ENCODE measurements around the gene TMEM30B.
A peak's percentile ranks its signal among the peaks of the same experiment; 100 is the strongest.
"Not testable (repeated sequence)": the region's sequence is repeated elsewhere in the genome, so short reads cannot be mapped to it uniquely, and the experiment has no call there.

The TMEM30B gene

DNA sequence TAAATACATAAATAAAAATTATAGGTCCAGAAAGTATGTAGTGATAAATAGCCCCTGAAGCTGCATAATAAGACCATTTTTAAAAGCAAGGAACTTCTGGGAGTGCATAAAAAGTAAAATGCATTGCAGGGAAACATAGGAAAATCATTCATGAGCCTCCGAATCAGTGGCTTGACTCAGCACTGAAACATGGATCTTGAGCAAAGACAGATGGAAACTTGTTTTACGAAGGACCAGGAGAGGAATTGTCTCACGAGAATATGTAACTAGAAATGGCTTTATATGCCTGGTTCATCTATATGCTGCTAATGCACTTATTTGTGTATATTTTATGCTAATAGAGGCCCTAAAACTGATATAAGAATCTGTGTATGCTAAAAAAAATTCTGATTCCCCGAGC lies 14.7 kb downstream of the TMEM30B start:
- no peak for DNase-seq (ENCODE audit: low read depth)

DNA sequence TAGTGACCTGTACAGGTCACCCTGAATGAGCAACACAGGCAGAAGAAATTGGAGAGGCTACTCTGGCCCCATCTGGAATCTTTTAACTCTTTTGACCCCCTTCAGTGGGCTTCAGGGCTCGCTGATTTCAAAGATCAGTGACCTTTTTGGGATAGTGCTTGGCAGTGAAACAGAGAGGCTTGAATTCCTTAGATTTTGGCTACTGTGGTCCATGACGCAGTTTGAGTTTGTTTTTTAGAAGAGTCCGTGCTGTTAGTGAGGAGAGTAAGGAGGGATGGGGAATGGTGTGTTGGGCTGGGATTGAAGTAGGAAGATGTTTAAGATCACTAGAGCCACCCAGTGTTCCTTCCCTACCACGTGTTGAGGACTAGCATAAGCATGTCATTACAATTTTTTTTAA lies 16.5 kb downstream of the TMEM30B start:
- no peak for DNase-seq (ENCODE audit: low read depth)

DNA sequence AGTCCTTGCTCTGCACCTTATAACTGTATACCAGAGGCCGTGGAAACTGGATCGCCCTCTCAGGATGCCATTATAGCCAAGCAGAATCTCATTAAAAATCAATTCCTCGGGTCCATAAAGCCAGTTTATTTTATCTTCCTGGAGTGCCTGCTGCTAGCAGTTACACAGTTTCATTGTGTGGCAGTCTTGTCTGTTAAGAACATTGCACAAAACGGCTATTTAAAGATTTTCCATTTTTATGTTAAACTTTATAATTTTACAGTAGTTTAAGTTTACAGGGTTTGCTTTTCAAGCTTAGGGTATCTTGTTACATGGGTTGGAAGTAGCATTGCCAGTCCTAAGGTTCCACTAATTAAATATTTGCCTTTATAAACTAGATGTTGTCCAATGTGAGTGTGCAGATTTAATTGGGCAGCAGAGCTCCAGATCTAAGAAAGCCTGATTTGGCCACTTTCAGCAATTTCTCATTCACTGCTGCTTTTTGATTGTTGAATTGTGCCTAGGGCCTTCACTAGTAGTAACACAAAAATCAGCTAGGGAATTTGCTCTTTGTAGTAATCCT lies 17.0 kb downstream of the TMEM30B start:
- no peak for DNase-seq (ENCODE audit: low read depth)

DNA sequence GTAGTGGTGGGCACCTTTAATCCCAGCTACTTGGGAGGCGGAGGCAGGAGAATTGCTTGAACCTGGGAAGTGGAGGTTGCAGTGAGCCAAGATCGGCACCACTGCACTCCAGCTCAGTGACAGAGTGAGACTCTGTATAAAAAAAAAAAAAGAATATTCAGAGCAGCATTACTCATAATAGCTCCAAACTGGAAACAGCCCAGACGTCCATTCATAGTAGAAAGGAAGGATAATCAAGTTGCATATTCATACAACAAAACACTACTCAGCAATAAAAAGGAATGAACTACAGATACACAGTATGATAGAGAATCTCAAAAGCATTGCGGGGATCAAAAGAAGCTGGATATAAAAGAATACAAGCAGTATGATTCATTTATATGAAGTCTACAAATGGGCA lies 19.1 kb downstream of the TMEM30B start:
- no peak for DNase-seq (ENCODE audit: low read depth)

DNA sequence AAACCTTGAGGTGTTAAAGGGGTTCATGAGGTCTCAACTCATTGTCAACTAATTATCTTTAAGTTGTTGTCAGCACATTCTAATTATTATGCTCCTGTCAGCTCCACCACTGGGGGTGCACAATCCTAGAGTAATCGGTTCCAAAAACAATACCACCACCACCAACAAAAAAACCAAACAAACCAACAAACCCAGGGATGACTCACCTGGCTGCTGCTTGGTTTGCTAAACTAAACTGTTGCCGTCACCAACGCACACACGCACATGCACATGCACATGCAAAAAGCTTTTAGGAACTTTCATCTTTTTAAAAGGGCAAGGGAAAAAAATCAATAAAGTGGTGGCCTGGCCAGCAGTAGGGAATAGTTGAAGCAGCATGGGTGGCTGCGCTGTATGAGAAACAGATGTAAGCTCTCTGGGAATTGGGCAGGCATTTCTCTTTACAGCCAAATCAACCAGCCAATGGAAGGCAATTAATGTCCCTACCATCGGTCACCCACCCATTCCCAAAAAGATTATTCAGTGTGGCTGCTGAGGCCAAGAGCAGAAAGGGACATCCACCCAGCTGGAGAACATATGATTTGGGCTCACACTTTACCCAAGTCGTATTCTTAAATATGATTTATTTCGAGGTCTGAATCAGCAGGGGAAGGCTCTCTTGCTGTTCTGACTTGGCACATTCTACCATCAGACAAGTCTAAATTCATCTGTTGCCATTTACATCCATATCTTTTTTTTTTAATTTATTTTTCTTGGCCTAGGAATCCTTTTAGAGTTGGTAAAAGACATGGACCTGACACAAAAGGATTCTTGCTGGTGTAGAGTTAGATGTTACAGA lies 20.0 kb downstream of the TMEM30B start:
- DNase-seq (ENCODE audit: low read depth): no peak

DNA sequence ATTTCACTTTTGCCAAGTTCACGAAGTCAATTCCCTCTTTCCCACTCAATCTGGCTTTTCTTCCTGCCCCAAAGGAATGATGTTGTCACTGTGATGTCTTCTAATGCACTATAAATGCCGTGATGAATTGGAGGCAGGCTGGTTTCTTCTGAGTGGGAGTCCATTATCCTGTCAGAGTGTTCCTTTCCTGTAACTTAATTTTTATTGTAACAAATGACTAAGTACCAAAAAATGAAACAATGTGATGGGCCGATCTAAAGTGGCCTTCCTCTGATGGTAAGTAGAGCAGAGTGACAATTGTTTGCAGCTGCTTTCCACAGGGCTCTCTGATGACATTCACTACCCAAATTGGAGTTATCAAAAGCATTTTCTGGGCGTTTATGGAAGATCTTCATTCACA lies 22.2 kb downstream of the TMEM30B start:
- DNase-seq (ENCODE audit: low read depth): no peak

DNA sequence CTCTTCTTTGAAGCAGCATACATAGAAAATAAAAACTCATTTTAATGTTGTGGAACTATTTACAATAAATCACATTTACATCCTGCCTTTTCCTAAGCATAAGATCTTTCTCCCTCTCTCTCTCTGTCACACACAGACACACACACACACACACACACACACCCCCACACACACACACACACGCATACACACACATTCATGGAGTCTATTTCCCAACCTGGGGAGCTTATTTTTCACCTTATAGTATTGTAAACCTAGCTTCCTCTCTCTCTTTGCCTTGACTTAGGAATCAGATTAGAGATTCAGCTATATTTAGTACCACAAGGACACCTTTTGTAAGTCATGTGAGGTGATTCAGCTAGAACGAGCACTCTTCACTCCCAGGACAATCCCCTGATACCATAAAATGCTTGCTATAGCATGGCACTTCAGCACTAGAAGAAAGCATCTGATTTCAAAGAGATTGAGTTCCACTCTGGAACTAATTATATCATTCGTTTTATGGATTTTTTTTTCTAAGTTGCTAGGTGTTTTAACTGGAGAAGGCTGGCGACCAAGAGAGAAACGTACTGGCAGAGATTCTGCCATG lies 23.6 kb downstream of the TMEM30B start:
- DNase-seq (ENCODE audit: low read depth): no peak

DNA sequence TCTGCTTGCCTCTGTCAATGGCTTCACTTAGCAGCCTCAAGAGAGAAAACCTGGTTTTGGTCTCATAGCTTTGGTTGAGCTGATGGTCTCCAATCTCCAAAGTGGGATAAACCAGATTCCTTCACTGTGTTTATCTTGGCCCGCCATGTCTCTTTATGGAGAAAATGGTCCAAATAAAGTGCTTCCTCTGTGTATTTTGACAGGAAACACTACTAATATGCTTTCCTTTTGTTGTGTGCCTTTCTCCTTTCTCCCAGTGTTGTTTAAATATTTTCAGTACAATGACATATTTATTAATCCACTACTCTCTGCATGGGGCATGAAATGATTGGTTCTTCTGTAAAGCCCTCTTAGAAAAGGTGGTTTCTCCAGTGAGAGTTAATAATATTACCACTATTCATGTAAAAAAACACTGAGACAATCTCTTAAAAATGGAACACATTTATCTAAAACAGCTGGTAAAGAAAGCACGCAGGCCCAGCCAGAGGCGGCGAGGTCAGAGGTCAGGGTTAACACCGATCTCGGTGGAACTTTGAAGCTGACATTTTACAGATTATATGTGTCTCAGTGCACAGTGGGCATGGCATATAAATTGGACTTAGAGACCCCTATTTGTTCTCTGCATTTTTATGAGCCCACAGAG lies 24.2 kb downstream of the TMEM30B start:
- no peak for DNase-seq (ENCODE audit: low read depth)

DNA sequence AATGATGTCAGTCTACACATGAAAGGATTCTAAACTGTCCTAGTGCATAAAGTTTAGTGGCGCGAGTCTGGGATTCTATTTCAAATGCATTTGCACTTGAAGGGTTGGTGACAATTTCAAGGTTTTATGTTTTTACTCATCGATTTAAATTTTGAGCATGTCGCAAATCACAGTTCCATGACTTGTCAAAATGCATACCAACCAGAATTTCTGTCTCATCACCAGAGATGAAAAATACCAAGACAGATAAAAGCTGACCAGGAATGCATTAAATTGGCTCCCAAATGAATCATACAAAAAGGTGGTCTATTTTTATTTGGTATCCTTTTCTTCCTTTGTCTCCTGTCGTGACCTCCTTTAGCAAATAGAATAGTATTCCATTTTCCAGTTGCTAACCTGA lies 25.2 kb downstream of the TMEM30B start:
- no peak for DNase-seq (ENCODE audit: low read depth)

DNA sequence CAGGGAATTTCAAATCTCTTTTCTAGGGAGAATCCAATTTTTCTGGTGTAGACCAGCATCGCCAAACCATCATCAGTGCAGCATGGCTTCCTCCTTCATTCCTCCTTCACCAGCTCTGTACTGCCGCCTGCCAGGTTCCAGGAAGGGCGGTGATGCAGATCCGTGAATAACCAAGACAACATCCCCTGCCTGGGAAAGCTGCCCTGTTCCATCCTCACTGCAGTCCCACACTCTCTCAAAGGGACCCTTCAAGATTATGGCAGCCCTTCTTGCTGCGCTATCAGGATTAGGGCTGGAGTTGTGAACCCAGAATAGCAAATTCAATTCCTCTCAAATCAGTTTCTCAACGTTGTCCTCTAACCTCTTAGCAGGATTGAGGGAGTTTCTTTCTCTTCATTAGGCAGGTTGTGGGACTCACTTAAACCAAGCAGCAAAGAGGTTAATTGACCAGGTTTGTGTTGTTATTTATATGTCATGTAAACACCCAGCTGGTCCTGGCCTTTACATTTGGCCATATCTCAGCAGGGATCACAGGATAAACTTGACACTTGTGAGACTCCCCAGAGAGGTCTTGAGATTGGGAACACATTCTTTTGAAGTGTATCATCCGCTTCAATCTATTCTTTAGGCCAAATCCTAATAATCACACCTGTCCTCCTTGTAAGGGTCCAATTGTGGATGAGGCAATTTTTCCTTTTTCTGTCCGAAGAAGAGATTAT lies 26.2 kb downstream of the TMEM30B start:
- DNase-seq (ENCODE audit: low read depth): no peak

DNA sequence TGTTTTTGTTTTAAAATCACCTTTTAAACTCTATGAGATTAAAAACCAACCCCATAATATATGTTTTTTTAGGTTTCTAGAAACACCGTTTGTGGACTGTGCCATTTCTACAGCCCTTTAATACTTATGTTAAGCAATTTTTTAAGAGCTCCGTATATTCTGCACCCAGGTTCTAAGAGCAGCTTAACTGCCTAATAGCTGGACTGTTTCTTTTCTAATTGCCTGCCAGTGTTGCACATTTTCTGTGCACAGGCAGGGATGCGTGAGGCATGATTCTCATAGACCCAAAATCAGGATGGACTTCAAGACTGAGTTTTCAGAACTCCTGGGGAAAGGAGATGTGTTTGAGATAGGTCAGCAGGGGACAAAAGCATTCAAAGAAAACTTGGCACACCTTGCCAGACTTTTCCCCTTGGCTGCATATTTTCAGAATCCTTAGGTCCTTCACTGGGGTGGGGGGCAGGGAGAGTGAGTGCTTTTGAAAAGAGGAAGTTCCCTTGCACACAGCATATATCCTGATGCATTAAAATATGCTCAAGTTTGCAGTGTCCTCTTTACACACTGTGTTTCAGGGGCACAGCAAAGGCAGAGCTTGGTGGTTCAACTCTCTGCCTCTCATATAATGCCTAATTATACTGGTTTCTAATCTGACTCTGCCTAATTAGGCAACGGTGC lies 27.9 kb downstream of the TMEM30B start:
- DNase-seq (ENCODE audit: low read depth): no peak

DNA sequence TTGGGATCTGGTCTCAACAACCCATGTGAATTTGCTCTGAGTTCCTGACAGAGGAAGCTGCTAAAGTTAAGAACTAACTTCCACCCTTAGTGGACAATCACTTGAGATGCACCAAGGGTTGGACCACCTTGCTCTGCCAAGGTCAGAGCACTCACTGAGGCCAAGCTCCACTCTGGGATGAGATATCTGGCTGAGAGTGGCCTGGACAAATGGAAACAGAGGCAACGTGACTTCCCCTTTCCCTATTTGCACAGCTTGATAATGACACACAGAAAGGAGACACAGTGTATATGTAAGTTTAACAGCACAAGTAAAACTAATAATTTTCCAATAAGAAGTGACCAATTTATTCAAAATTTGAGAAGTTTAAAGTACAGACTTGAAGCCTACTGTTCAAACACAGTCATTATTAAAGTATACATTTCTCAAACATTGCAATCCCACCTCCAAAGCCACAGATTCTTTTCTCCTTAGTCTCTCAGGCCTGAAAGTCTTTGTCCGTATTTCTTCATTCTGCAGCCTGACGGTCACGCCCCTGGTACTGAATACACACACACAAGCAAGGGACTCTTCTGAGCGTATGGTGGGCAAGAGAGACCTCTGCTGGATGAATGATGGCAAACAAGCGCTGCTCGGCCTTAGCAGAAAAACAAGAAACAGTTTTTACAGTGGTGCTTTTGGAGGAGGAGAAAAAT lies 28.6 kb downstream of the TMEM30B start:
- DNase-seq (ENCODE audit: low read depth): peak; percentile 2

DNA sequence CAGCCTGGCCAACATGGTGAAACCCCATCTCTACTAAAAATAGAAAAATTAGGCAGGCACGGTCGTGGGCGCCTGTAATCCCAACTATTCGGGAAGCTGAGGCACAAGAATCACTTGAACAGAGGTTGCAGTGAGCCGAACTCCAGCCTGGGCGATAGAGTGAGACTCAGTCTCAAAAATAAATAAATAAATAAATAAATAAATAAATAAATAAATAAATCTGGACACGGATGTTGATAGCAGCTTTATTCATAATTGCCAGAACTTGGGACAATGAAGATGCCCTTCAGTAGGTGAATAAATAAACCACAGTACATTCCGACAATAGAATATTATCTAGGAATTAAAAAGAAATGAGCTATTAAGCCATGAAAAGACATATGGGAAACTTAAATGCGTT lies 31.1 kb downstream of the TMEM30B start:
- no peak for DNase-seq (ENCODE audit: low read depth)

DNA sequence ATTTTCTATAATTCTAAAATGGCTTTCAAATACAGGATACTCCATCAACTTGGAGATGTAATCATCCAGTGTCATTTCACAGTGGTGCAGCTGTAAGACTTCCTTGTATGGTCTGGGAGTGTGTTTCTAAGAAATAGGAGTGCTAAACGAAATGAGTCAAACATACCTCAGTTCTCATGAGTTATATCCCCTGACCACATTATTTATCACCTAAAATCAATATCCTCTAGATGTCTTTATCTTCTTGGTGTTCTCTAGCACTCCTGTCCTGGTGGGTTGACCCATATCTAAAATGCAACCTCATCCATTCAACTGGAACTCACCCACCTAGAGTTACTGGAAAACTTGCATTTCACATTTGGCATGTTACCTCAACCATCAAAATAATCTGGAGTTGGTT lies 33.2 kb downstream of the TMEM30B start:
- no peak for DNase-seq (ENCODE audit: low read depth)

DNA sequence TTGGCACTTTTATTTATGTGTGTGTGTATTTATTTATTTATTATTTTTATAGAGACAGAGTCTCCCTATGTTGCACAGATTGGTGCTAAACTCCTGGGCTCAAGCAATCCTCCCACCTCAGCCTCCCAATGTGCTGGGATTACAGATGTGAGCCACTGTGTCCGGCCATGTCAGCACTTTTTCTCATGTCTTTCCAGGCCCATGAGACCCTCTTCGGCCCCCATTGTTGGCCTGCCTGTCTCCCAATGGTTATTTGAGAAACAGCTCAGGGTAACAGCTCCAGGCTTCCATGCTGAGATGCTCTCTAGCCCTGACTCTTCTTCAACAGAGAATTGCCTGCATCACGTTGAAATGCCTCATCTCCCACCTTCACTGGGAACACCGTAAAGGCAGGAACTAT lies 34.4 kb downstream of the TMEM30B start:
- DNase-seq (ENCODE audit: low read depth): no peak

DNA sequence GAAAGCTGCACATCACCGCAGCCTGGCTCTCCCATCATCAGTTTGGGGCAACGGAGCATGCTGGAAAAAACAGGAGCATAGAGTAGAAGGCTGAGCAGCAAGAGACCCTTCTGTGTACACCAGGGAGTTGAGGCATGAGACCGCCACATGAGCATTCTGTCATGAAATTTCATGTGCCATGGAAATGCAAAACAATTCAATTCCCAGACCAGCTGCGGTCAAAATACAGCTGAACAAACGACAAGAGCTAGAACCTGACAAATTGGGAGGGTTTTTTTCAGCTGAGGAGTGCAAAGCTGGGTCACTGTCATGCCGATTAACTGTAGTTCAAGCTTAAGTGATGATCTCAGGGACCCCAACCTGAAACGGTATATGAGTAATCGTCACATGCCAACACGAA lies 37.1 kb downstream of the TMEM30B start:
- no peak for DNase-seq (ENCODE audit: low read depth)

DNA sequence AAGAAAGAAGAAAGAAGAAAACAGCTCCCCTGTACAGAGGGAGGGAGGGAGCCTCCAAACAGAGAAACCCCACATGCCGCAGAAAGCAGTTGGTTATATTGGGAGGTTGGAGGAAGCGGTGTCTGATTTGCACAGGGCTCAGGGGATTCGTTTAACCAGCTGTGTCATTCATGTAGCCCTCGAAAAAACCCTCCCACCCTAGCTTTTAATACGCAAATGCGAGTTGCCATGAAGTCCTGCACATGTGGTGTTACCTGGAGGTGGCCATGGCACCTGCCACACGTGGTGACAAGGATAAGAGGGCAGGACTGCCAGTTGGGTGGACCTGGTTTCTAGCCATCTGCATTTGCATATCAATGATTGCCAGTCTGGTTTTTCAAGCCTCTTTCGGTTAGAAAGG lies 40.9 kb downstream of the TMEM30B start:
- no peak for DNase-seq (ENCODE audit: low read depth)

DNA sequence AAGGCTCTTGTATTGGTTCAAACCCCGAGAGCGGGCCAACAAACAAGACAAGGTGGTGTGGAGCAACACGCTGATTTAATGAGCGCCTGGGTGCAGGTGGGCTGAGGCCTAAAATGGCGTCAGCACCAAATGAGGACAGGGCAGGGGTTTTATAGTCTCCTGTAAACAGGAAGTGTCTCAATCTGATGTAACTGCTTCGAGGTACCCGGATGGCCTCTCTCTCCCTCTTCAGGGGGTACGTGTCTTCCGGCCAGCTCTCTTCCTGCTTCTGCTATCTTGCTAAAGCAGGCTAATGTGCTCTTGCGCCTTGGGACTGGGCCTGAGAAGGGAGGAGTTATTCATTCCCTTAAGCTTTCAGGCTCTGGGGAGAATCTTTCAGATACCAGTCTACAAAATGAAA lies 41.9 kb downstream of the TMEM30B start:
- DNase-seq (ENCODE audit: low read depth): not testable (repeated sequence)

DNA sequence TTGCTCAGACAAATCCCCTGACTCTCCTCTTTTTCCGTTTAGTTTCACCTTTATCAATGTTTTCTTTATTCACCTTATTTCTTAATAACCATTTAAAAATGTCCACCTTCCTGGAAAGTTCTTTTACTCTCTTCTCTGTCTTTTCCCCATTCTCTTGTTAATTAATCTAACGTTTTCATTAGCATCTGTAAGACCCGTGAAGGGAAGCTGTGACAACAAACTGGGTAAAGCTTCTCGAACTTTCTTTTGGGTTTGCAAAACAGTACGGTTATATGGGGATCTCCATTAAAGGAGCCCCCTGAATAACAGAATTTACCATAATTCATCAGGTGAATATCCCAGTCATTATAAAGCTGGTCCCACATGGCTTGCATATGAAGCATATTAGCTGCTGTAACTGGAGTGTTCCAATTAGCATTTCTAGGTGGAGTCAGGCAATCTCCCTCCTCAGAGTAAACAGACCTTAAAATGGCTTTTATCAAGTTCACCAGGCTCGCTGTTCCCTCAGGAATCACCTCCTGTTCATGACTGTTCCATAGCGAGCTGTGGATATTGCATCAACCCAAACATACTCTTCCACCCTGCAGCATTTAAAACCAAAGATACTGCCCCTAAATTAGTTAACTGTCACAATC lies 42.4 kb downstream of the TMEM30B start:
- DNase-seq (ENCODE audit: low read depth): no peak

DNA sequence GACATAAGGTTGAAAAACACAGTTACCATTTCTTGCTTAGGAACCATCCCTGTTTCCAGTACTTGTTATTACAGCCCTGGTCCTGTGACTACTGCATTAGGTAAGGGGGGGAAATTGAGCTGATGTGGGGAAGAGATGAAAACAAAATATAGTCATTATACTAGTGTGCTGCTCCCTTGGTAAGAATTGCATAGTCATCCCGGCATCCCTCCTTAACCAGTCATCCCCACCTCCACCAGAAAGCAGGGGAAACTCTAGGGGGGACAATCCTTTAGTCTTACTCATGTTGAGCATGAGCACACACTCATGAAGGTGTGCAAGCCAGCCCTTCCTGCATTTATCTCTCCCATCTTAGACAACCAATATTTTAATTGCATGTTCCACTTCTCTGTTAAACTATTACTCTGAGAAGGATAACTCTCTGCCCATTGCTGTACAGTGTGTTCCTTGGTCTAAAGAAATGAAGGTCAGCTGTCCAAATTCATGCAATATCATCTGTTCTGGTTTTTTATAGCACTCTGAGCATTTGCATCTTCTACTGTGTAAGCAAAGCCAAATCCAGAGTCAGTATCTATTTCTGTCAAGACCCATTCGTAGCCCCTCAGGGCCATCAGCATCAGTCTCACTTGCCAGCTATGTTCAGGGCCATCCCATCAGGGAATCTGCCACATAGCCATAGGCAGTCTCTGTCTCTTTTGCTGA lies 46.8 kb downstream of the TMEM30B start:
- no peak for DNase-seq (ENCODE audit: low read depth)

Measured in T-helper 22 cell (primary cell).